NAMALWA (cell line): ENCODE measurements around the gene PERM1.
"Not testable (repeated sequence)": the region's sequence is repeated elsewhere in the genome, so short reads cannot be mapped to it uniquely, and the experiment has no call there.

Experiments used
- DNase-seq: peaks from one replicate; pipeline ENCODE4 v3.0.0-alpha.2; 2015; ENCODE audit warnings: low spot score

Gene PERM1

DNA sequence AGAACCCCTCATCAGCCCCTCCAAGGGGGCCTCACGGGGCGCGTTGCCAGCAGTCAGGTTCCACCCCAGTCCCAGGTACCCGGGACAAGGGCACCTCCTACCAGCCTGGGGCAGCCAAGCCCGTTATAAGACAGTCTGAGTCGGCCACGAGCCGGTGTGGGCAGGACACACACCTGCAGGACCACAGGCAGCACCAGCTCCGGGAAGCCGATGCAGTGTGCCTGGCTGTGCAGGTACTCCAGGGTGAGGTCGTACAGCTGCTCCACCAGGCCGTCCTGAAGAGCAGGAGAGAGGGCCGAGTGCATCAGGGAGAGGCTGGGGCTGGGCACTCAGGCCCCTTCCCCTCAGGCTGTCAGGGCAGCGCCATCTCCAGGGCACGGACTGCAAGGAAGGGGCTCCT lies 33.9 kb downstream of the PERM1 start:
- DNase-seq: no peak

DNA sequence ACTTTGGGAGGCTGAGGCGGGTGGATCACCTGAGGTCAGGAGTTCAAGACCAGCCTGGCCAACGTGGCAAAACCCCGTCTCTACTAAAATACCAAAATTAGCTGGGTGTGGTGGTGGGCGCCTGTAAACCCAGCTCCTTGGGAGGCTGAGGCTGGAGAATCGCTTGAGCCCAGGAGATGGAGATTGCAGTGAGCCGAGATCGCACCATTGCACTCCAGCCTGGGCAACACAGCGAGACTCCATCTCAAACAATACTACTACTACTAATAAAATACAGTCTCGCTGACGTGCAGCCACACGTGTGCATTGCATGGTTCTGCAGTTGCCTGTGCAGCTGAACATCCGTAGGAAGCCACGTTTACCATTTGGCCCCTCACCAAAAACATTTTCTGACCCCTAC lies 35.1 kb downstream of the PERM1 start:
- not testable (repeated sequence) for DNase-seq

DNA sequence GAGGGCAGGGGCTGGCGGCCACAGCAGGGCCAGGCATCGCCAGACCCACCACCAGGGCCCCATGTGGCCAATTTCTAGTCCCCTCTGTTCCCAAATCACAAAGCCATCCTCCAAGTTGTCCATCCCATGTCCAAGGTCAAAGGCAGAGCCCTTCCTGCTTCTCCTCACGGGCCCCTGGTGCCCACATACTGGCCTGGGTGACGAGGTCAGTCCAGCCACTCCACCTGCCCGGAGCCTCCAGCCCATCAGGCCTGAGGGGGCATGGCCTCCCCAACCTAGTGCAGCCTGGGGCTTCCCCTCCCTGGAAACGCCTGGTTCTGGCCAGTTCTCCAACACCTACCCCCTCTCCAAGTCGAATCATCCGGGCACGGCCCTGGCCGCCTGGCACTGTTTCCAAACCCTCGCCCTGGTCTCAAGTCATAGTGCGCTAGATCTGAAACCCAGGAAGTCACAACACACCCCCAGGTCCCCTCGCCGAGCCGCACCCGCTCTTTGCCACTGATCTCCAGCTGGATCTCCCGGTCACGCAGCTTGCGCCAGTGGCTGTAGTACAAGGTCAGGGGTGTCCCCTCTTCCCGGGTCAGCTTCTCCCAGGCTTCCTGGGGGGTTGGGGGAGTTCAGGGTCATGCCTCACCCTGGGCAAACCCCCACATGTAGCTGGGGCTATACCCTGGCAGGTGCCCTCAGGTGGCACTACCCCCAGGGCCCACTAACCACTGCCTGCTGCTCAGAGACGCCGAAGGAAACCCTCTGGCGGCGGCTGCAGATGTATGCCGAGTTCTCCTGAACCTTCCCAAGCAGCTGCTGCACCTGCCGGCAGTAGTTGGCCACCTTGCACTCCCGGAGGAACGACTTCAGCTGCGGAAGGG lies 36.0 kb downstream of the PERM1 start:
- DNase-seq: no peak

DNA sequence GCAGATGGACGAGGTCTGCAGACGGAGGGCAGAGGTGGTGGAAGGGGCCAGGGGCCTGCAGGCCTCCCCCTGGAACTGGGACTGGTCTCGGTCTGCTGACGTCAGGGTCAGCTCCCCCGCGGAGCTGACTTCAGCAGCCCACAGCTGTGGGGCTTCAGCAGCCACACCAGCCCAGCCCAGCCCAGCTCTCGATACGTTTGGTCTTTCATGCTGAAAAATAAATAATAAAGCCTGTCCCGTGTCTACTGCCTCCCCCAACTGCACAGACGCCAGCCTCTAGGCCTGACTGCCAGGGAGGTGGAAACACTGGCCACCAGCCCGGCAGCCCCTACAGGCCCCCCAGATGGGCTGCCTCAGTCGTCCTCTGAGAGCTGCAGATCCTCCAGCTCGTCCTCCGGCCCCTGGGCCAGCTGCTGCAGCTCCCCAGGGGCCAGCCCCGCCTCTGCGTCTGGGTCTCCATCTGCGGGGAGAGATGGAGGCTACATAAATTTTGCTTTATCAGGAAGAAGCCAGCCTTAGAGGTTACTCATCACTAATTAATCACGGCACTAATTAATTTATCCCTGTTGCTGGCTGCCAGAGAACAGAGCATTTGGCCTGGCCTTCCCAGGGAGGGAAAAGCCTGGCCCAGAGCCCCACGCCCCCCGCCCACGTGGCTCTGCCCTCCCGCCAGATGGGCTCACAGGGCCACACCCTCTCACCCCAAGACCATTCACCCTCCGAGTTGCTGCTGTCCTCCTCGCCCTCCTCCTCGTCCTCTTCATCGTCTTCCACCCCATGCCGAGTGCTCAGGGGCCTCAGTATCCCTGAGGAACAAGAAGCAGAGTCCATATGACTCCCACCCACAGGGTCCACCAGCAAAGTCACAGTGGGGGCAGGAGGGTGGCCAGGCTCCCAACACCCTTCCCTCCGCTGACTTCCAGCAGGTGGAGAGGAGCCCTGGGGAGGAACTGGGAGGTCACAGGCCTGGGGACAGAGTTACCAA lies 37.3 kb downstream of the PERM1 start:
- peak; percentile 55 for DNase-seq

DNA sequence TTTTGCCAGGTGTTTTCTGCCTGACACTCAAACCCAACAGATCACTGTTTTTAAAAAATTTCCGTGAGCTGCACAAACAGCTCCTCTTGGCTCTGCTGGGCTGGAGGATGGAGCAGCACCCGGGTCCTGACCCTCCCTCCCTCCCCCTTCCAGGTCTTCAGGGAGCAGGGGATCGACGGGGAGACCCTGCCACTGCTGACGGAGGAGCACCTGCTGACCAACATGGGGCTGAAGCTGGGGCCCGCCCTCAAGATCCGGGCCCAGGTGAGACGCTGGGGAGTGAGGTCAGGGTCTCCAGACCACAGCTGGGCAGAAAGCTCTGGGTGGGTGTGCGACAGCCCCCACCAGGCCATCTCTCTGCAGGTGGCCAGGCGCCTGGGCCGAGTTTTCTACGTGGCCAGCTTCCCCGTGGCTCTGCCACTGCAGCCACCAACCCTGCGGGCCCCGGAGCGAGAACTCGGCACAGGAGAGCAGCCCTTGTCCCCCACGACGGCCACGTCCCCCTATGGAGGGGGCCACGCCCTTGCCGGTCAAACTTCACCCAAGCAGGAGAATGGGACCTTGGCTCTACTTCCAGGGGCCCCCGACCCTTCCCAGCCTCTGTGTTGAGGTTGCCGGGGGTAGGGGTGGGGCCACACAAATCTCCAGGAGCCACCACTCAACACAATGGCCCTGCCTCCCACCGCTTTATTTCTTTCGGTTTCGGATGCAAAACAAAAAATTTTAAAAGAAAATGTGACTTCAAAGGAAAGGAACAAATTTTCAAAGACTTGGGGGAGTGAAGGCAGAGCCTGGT lies 38.1 kb downstream of the PERM1 start:
- no peak for DNase-seq

DNA sequence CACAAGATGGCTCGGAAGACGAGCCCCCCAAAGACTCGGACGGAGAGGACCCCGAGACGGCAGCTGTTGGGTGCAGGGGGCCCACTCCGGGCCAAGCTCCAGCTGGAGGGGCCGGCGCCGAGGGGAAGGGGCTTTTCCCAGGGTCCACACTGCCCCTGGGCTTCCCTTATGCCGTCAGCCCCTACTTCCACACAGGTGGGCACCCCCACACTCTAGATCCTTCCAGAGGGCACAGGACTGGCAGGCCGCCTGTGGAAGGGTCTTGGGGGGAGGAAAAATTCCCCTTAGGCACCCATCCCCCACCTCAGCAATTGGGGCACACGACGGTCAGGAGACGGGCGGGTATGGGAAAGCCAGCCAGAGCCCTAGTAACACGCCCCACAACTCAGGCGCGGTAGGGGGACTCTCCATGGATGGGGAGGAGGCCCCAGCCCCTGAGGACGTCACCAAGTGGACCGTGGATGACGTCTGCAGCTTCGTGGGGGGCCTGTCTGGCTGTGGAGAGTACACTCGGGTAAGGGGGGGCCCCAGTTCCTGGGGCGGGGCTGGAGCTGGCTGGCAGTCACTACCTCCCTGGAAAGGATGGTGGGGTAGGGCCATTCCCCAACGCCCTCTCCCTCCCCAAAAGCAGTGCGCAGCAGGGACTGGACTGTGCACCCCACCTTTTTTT lies 38.9 kb downstream of the PERM1 start:
- no peak for DNase-seq

DNA sequence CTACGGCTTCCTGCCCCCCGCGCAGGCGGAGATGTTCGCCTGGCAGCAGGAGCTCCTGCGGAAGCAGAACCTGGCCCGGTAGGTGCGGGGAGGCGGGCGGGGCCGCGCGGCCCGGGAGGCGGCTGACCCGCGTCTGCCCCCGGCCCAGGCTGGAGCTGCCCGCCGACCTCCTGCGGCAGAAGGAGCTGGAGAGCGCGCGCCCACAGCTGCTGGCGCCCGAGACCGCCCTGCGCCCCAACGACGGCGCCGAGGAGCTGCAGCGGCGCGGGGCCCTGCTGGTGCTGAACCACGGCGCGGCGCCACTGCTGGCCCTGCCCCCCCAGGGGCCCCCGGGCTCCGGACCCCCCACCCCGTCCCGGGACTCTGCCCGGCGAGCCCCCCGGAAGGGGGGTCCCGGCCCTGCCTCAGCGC lies 39.5 kb downstream of the PERM1 start:
- no peak for DNase-seq

DNA sequence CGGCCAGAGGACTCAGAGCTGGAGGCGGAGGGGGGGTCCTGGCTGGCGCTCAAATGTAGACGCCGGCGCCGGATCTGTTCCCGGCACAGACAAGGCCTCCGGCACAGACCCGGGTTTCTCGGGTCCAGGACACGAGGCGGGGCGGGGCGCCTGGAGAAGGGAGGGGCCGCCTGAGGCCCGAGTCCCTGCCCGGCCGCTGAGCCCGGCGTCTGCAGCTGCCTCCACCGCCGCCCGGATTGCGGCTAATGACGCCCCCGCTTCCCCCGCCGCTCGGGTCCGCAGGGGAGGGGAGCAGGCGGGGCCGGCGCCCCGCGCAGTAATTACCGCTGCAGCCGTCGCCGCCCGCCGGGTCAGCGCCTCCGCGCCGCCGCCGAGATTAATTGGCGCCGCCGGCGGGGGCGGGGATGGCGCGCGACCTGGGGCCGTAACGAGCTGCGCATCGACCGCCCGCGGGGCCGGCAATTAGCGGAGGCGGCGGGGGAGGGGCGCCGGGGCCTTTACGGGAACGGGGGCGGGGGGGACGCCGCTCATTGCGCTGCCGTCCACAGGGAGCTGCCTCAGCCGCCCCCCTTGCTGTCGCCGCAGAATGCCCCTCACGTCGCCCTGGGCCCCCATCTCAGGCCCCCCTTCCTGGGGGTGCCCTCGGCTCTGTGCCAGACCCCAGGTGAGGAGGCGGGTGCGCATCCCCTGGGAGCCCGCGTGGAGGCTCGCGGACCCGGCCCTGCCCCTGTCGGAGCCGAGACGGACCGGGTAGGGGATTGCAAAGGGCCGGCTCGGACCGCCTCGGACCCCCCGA lies 40.1 kb downstream of the PERM1 start:
- peak; percentile 55 for DNase-seq

DNA sequence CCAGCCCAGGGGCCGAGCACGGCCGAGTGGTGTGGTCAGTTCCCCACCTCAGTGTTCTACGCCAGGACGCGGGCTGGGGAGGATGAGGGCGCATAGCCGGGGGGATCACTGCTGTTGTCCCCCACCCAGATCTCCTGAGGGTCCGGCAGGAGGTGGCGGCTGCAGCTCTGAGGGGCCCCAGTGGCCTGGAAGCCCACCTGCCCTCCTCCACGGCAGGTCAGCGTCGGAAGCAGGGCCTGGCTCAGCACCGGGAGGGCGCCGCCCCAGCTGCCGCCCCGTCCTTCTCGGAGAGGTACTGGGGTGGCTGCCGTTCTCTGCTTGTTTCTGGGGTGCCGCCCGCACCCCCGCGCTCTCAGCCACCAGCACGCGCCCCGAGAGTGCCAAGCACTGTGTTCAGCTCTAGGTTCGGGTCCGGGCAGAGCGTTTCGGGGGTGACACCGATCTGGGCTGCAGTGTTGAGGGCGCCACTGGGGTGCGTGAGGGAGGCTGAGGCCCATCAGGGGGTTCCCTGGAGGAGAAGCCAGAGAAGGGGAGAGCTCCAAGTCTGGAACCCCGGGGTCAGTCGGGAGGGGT lies 40.8 kb downstream of the PERM1 start:
- no peak for DNase-seq

DNA sequence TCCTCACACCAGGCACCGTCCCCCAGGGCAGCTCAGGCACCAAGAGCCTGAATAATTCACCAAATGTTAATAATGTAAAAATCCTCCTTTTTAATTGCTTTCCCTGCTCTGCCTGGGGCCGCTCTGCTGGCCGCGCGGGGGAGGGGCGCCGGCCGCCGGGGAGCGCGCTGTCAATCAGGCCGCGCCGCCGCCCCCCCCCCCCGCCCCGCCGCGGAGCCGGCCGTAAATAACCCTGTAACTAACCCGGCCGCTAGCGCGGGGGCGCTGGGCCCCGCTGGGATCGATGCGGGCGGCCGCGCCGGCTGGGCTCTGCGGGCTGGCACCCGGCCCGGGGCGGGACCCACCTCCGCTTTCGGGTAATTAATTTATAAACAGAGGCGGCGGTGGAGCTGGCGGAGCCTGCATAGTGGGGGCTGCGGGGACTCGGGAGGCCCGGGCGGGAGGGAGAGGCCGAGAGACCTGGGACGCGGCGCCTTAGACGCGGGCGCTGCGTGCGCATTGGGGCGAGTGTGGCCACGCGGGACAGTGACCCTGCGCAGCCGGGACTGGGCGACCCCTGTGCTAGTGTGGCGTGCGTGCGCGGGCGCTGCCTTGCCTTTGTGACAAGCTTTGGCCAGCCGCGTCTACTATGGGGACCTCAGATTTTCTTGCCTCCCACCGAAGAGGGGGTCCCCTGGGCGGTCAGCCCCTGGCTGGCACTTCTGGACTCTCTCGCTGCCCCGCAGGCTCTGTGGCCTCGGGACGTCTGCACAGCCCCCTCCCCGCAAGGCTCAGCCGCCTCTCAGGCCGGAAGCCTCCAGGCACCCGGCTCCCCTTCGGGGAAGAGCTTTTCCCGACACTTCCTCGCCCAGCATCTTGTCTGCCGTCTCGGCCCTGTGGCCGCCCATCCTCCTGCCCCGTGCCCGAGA lies 41.5 kb downstream of the PERM1 start:
- peak; percentile 50 for DNase-seq

DNA sequence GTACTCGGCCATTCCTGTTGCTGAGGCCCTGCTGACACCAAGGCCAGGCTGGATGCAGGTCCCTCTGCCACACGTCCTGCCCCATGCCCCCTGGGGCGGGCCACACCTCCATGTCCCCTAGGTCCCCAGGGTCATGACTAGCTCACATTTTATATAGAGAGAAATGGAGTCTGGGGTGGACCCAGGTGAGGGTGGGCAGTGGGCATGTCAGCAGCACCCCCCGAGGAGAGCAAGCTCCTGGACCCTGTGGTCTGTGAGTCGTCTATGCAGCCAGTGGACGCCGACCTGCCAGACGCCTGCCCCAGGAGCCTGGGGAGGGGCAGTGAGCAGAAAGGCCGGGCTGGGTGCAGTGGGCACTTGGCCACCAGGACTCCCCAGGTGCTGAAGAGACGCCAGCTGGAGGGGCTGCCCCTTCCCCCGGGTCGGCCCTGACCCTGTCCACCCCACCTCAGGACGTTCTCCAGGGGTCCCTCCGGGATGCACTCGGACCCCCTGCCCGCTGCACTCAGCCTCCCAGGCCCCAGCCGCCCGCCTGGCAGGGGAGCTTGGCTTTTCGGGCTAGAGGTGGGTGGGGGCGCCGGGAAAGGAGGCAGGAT lies 42.3 kb downstream of the PERM1 start:
- DNase-seq: no peak

DNA sequence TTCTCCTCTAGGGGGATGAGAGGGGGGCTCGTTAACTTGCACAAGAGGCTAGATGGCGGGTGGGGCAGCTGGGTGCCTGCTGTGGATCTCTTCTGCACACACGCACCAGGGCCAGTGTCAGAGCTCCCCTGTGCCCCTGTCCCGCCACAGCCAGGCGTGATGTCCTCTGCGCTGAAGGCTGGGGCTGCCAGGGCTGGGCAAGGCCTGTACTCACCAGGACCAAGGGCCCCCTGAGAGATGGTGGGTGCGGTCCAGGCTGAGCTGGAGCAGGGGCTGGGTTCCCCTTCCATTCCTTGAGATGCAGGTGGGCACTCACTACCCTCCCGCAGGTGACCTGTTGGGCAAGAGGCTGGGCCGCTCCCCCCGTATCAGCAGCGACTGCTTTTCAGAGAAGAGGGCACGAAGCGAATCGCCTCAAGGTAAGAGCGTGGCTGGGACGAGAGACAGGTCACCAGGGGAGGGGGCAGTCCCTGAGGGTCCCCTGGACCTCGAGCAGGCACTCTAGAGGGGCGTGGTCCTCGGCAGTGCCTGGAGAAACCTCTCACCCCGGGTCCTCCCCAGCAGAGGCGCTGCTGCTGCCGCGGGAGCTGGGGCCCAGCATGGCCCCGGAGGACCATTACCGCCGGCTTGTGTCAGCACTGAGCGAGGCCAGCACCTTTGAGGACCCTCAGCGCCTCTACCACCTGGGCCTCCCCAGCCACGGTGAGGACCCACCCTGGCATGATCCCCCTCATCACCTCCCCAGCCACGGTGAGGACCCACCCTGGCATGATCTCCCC lies 43.0 kb downstream of the PERM1 start:
- peak; percentile 51 for DNase-seq

DNA sequence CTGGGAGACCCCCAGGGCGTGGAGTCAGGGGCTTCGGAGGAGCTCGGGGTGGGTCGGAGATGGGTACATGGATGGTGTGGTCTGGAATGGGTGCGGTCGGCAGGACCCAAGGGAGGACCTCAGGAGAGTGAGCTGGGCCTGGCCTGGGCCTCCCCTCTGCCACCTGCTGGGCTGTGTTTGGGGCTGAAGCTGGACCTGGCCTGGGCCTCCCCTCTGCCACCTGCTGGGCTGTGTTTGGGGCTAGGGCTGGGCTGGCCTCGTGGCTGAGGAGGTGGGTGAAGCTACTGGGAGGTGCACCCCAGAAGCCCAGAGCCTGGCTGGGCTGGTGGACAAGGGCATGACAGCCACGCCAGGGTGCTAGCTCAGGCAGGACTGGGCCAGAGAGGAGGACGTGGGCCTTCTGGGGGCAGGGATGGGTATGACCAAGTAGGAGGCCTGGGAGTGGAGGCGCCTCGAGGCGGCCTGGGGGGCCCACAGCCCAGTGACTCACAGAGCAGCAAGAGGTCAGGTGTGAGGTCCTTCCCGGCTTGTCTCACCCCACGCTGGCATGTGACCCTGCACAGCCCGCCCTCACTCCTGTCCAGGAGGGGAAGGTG lies 43.7 kb downstream of the PERM1 start:
- DNase-seq: peak; percentile 53

DNA sequence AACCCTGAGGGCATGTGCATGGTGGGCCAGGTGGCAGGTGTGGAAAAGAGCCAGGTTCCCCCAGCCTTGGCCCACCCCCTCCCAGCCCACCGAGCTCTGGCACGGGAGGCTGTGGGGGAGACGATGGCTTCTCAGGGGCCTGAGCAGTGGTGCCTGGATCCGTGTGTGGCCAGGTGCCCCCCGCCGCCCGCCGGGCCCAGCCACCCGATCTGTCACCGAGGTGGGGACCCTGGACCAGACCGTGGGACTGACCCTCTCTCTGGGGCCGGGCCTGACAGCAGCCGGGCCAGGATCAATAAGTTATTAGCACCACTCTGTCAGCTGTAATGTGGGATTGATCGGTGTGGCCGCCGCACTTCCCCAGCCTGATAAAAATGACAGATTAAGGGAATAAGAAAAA lies 44.4 kb downstream of the PERM1 start:
- DNase-seq: no peak

DNA sequence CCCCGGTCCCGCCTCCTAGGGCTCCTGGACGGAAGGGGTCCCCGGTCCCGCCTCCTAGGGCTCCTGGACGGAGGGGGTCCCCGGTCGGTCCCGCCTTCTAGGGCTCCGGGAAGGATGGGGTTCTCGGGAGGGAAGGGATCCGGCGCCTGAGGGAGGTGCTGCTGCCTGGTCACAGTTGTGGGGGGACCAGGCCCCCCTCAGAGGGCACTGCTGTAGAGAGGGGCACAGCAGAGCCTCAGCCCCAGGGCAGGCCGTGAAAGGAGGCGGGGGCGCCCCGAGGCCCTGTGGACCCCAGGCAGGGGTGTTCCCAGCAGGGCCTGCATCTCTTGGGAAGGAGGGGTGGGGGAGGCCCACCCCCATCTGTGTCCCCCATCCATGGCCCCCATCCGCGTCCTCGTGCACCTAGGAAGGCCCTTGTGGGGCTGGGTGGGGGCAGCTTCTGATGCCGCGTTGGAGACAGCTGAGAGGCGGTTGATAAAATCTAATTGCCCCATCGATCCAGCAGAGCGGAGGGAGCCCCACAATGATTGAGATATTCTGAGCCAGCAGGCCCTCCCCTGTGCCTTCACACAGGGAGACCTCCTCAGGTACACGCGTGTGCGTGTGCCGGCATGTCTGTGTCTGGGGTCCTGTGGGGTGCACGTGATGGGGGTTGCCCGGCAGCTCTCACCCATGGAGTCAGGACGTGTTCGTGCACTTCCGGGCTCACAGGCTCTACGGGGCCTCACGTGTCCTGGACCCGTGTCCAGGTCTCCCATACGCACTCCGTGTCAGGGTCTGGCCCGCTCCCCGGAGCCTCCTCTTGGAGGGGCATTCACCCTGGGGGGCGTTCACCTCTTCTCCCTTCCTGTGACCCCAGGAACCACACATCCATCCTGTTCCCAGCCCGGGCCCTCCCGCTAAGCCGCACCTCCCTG lies 45.3 kb downstream of the PERM1 start:
- DNase-seq: no peak

DNA sequence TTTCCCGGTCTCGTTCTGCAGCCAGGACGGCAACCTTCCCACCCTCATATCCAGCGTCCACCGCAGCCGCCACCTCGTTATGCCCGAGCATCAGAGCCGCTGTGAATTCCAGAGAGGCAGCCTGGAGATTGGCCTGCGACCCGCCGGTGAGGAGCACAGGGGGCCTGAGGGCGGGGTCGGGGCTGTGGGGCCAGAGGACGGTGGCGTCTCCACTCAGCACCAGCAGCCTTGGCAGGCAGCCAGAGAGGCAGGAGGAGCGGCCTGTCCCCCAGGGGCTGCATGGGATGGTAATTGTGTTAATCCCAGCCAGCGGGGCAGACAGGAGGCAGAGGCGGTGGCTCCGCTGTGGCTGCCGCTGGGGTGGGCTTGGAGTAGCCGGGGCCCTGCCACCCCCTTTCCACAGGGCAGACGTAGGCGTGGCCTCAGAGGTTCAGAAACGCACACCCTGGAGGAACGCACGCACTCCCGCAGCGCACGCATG lies 46.1 kb downstream of the PERM1 start:
- DNase-seq: peak; percentile 69
